ENCODE measurements around the gene DNAH1.

The DNAH1 gene

GRCh38 chr3:52395503-52395865, 79.4 kb downstream of the DNAH1 start:
- Histone ChIP-seq H3K23ac (ENCODE audit: low read length) (no peak overlapping the region), H2AK5ac (ENCODE audit: low read length) (no peak overlapping the region), H3K79me2 (ENCODE audit: control insufficient read depth, insufficient read depth, low read length) (no peaks in the 10 kb centered on the region), H3K4ac (ENCODE audit: low read depth, low read length) (no peak overlapping the region), H3K4me3 (ENCODE audit: low read length) (no peak overlapping the region), H3K36me3 (ENCODE audit: control insufficient read depth, insufficient read depth, low read length) (no peaks in the 10 kb centered on the region), H3K27me3 (ENCODE audit: insufficient read depth, low read length, poor library complexity) (no peaks in the 10 kb centered on the region), H4K8ac (ENCODE audit: low read depth, low read length) (no peak overlapping the region), H2BK120ac (ENCODE audit: low read depth, low read length) (no peak overlapping the region), H3K4me1 (ENCODE audit: control insufficient read depth, low read depth, low read length) (no peaks in the 10 kb centered on the region), H2BK15ac (replicated peaks; ENCODE audit: low read depth) (no peak overlapping the region), H3K79me1 (ENCODE audit: low read length) (no peaks in the 10 kb centered on the region), H2BK5ac (ENCODE audit: low read length) (no peak overlapping the region), H3K56ac (ENCODE audit: low read length) (no peak overlapping the region), H3K27ac (ENCODE audit: low read depth, low read length) (no peak overlapping the region), H3K18ac (ENCODE audit: low read length) (no peak overlapping the region), H4K5ac (ENCODE audit: low read length) (no peak overlapping the region), H3K4me2 (ENCODE audit: low read length) (no peak overlapping the region), H3K9ac (ENCODE audit: low read length) (no peak overlapping the region)
- no CpG with 5 or more reads among the region's 8 CpGs for WGBS (ENCODE audit: extremely low coverage, insufficient coverage, low lambda C conversion rate)
- no peak for DNase-seq

GRCh38 chr3:52396011-52396906, 80.1 kb downstream of the DNAH1 start:
- DNase-seq: no peak
- H3K79me2 ChIP-seq (ENCODE audit: control insufficient read depth, insufficient read depth, low read length): no peaks in the 10 kb centered on the region
- no peak overlapping the region for H3K4me3 ChIP-seq (ENCODE audit: low read length)
- no peak overlapping the region for H2BK5ac ChIP-seq (ENCODE audit: low read length)
- H2BK120ac ChIP-seq (ENCODE audit: low read depth, low read length): no peak overlapping the region
- no peak overlapping the region for H3K27ac ChIP-seq (ENCODE audit: low read depth, low read length)
- no peak overlapping the region for H3K4ac ChIP-seq (ENCODE audit: low read depth, low read length)
- no peak overlapping the region for H2AK5ac ChIP-seq (ENCODE audit: low read length)
- no peak overlapping the region for H3K9ac ChIP-seq (ENCODE audit: low read length)
- H4K5ac ChIP-seq (ENCODE audit: low read length): no peak overlapping the region
- H3K56ac ChIP-seq (ENCODE audit: low read length): no peak overlapping the region
- no peaks in the 10 kb centered on the region for H3K4me1 ChIP-seq (ENCODE audit: control insufficient read depth, low read depth, low read length)
- no peak overlapping the region for H4K8ac ChIP-seq (ENCODE audit: low read depth, low read length)
- H3K18ac ChIP-seq (ENCODE audit: low read length): no peak overlapping the region
- H2BK15ac ChIP-seq (replicated peaks; ENCODE audit: low read depth): no peak overlapping the region
- no peaks in the 10 kb centered on the region for H3K27me3 ChIP-seq (ENCODE audit: insufficient read depth, low read length, poor library complexity)
- no CpG with 5 or more reads among the region's 25 CpGs for WGBS (ENCODE audit: extremely low coverage, insufficient coverage, low lambda C conversion rate)
- no peaks in the 10 kb centered on the region for H3K79me1 ChIP-seq (ENCODE audit: low read length)
- H3K36me3 ChIP-seq (ENCODE audit: control insufficient read depth, insufficient read depth, low read length): no peaks in the 10 kb centered on the region
- H3K23ac ChIP-seq (ENCODE audit: low read length): no peak overlapping the region
- no peak overlapping the region for H3K4me2 ChIP-seq (ENCODE audit: low read length)

GRCh38 chr3:52396907-52397591, 80.9 kb downstream of the DNAH1 start:
- Histone ChIP-seq H3K27ac (ENCODE audit: low read depth, low read length) (no peak overlapping the region), H3K18ac (ENCODE audit: low read length) (no peak overlapping the region), H3K23ac (ENCODE audit: low read length) (no peak overlapping the region), H2BK120ac (ENCODE audit: low read depth, low read length) (no peak overlapping the region), H3K9ac (ENCODE audit: low read length) (no peak overlapping the region), H2BK5ac (ENCODE audit: low read length) (no peak overlapping the region), H3K56ac (ENCODE audit: low read length) (no peak overlapping the region), H3K79me2 (ENCODE audit: control insufficient read depth, insufficient read depth, low read length) (no peaks in the 10 kb centered on the region), H4K5ac (ENCODE audit: low read length) (no peak overlapping the region), H3K4me2 (ENCODE audit: low read length) (no peak overlapping the region), H2AK5ac (ENCODE audit: low read length) (no peak overlapping the region), H3K4me3 (ENCODE audit: low read length) (no peak overlapping the region), H3K4ac (ENCODE audit: low read depth, low read length) (no peak overlapping the region), H3K27me3 (ENCODE audit: insufficient read depth, low read length, poor library complexity) (no peaks in the 10 kb centered on the region), H3K36me3 (ENCODE audit: control insufficient read depth, insufficient read depth, low read length) (peaks cover 4% of the 10 kb centered on the region), H2BK15ac (replicated peaks; ENCODE audit: low read depth) (no peak overlapping the region), H3K79me1 (ENCODE audit: low read length) (no peaks in the 10 kb centered on the region), H3K4me1 (ENCODE audit: control insufficient read depth, low read depth, low read length) (no peaks in the 10 kb centered on the region), H4K8ac (ENCODE audit: low read depth, low read length) (no peak overlapping the region)
- WGBS (ENCODE audit: extremely low coverage, insufficient coverage, low lambda C conversion rate): no CpG with 5 or more reads among the region's 10 CpGs
- DNase-seq: no peak

- H3K27me3 ChIP-seq (ENCODE audit: insufficient read depth, low read length, poor library complexity): no peaks in the 10 kb centered on the region
- no peak overlapping the region for H3K9ac ChIP-seq (ENCODE audit: low read length)
- no peak overlapping the region for H3K23ac ChIP-seq (ENCODE audit: low read length)
- no peak overlapping the region for H3K4me3 ChIP-seq (ENCODE audit: low read length)
- H2AK5ac ChIP-seq (ENCODE audit: low read length): no peak overlapping the region
- H3K4ac ChIP-seq (ENCODE audit: low read depth, low read length): no peak overlapping the region
- no CpG with 5 or more reads among the region's 13 CpGs for WGBS (ENCODE audit: extremely low coverage, insufficient coverage, low lambda C conversion rate)
- no peak overlapping the region for H2BK15ac ChIP-seq (replicated peaks; ENCODE audit: low read depth)
- H3K4me1 ChIP-seq (ENCODE audit: control insufficient read depth, low read depth, low read length): no peaks in the 10 kb centered on the region
- no peak overlapping the region for H2BK120ac ChIP-seq (ENCODE audit: low read depth, low read length)
- no peak overlapping the region for H3K56ac ChIP-seq (ENCODE audit: low read length)
- no peak overlapping the region for H4K5ac ChIP-seq (ENCODE audit: low read length)
- H4K8ac ChIP-seq (ENCODE audit: low read depth, low read length): no peak overlapping the region
- H3K79me2 ChIP-seq (ENCODE audit: control insufficient read depth, insufficient read depth, low read length): no peaks in the 10 kb centered on the region
- H3K4me2 ChIP-seq (ENCODE audit: low read length): no peak overlapping the region
- no peak overlapping the region for H3K27ac ChIP-seq (ENCODE audit: low read depth, low read length)
- no peaks in the 10 kb centered on the region for H3K79me1 ChIP-seq (ENCODE audit: low read length)
- peaks cover 8% of the 10 kb centered on the region for H3K36me3 ChIP-seq (ENCODE audit: control insufficient read depth, insufficient read depth, low read length)
- H2BK5ac ChIP-seq (ENCODE audit: low read length): no peak overlapping the region
- DNase-seq: peak; percentile 17
- H3K18ac ChIP-seq (ENCODE audit: low read length): no peak overlapping the region
Measured at GRCh38 chr3:52397676-52398399, 81.7 kb downstream of the DNAH1 start.

GRCh38 chr3:52398670-52399081, 82.6 kb downstream of the DNAH1 start:
- H3K27ac ChIP-seq (ENCODE audit: low read depth, low read length): no peak overlapping the region
- H4K8ac ChIP-seq (ENCODE audit: low read depth, low read length): no peak overlapping the region
- no peak overlapping the region for H2BK5ac ChIP-seq (ENCODE audit: low read length)
- H2AK5ac ChIP-seq (ENCODE audit: low read length): no peak overlapping the region
- H3K56ac ChIP-seq (ENCODE audit: low read length): no peak overlapping the region
- H3K4ac ChIP-seq (ENCODE audit: low read depth, low read length): no peak overlapping the region
- no peak overlapping the region for H2BK15ac ChIP-seq (replicated peaks; ENCODE audit: low read depth)
- no peak overlapping the region for H3K4me3 ChIP-seq (ENCODE audit: low read length)
- no peaks in the 10 kb centered on the region for H3K4me1 ChIP-seq (ENCODE audit: control insufficient read depth, low read depth, low read length)
- H3K18ac ChIP-seq (ENCODE audit: low read length): no peak overlapping the region
- no peak for DNase-seq
- no peak overlapping the region for H3K23ac ChIP-seq (ENCODE audit: low read length)
- peaks cover 8% of the 10 kb centered on the region for H3K36me3 ChIP-seq (ENCODE audit: control insufficient read depth, insufficient read depth, low read length)
- no peak overlapping the region for H3K9ac ChIP-seq (ENCODE audit: low read length)
- H3K79me2 ChIP-seq (ENCODE audit: control insufficient read depth, insufficient read depth, low read length): no peaks in the 10 kb centered on the region
- WGBS (ENCODE audit: extremely low coverage, insufficient coverage, low lambda C conversion rate): no CpG with 5 or more reads among the region's 5 CpGs
- H2BK120ac ChIP-seq (ENCODE audit: low read depth, low read length): no peak overlapping the region
- no peaks in the 10 kb centered on the region for H3K79me1 ChIP-seq (ENCODE audit: low read length)
- no peak overlapping the region for H3K4me2 ChIP-seq (ENCODE audit: low read length)
- no peaks in the 10 kb centered on the region for H3K27me3 ChIP-seq (ENCODE audit: insufficient read depth, low read length, poor library complexity)
- H4K5ac ChIP-seq (ENCODE audit: low read length): no peak overlapping the region
